ENCODE measurements around the gene ADD3. TPM values are rescaled to one million over a fixed set of nuclear protein-coding genes. Genes with fewer than 3 reads are reported as not detected.
"Not testable (repeated sequence)": the region's sequence is repeated elsewhere in the genome, so short reads cannot be mapped to it uniquely, and the experiment has no call there.

ADD3 gene
- total RNA-seq, 4 donors from 2014 or later, result 236 to 545 (median 314) TPM

GRCh38 chr10:110118891-110119621, 111.3 kb downstream of the ADD3 start:
- Histone ChIP-seq H3K4me1 (no peaks in the 10 kb centered on the region), H3K27me3 (no peaks in the 10 kb centered on the region), H3K9me3 (no peaks in the 10 kb centered on the region), H3K36me3 (peaks cover 0 to 64% (median 0%) of the 10 kb centered on the region in 3 donors), H3K4me3 (no peak overlapping the region), H3K27ac (no peak overlapping the region)
- TF ChIP-seq, protein P1, sequence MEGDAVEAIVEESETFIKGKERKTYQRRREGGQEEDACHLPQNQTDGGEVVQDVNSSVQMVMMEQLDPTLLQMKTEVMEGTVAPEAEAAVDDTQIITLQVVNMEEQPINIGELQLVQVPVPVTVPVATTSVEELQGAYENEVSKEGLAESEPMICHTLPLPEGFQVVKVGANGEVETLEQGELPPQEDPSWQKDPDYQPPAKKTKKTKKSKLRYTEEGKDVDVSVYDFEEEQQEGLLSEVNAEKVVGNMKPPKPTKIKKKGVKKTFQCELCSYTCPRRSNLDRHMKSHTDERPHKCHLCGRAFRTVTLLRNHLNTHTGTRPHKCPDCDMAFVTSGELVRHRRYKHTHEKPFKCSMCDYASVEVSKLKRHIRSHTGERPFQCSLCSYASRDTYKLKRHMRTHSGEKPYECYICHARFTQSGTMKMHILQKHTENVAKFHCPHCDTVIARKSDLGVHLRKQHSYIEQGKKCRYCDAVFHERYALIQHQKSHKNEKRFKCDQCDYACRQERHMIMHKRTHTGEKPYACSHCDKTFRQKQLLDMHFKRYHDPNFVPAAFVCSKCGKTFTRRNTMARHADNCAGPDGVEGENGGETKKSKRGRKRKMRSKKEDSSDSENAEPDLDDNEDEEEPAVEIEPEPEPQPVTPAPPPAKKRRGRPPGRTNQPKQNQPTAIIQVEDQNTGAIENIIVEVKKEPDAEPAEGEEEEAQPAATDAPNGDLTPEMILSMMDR (IDR thresholded peaks at IDR 0.05), result no peak
- no peak for TF ChIP-seq POLR2A (IDR thresholded peaks at IDR 0.05)
- no peak for DNase-seq

DNA sequence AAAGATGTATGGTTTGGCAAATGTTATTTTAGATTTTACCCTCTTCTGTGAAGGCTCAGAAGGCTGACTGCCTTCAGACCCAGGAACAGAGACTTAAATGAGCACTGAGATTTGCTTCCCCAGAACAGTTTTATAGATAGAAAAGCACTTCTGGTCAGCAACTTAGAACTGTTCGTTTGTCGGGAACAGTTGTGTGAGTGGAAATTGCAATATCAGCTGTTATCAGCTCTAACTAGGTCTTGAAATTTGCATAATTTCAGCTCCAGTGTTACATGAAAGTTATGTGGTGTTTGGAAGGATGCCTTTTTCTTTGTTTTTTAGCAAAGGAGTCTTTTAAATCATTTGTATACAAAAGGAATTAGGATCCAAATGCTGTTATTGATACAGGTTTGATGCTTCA, 115.8 kb downstream of the ADD3 start:
- H3K4me3 ChIP-seq, result no peak overlapping the region
- TF ChIP-seq, protein P1 (IDR thresholded peaks at IDR 0.05), result no peak
- TF ChIP-seq POLR2A (IDR thresholded peaks at IDR 0.05), result no peak
- no peak for DNase-seq
- no peaks in the 10 kb centered on the region for H3K9me3 ChIP-seq
- H3K4me1 ChIP-seq, result no peaks in the 10 kb centered on the region
- no peaks in the 10 kb centered on the region for H3K27me3 ChIP-seq
- peaks cover 0 to 61% (median 0%) of the 10 kb centered on the region in 3 donors for H3K36me3 ChIP-seq
- no peak overlapping the region for H3K27ac ChIP-seq

DNA sequence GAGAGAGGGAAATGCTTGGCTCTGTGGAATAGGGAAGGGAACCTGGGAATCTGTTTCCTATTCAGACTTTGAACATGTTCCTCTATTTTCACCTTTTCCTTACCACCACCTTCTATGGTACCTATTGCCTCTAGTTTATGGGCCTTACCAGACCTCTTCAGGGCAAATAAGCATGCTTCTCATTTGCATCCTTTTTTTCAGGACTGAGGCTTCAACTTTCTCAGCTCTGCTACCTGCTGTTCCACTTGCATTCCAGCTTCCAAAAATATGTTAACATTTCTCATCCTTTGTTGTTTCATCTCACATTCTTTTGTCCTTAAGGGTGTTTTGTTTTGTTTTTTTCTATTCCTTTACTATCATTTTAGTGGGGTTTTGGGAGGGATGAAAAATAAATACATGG, 121.7 kb downstream of the ADD3 start:
- no peaks in the 10 kb centered on the region for H3K27me3 ChIP-seq
- no peak overlapping the region for H3K27ac ChIP-seq
- TF ChIP-seq, protein P1 (IDR thresholded peaks at IDR 0.05), result no peak
- no peak for TF ChIP-seq POLR2A (IDR thresholded peaks at IDR 0.05)
- H3K9me3 ChIP-seq, result no peaks in the 10 kb centered on the region
- DNase-seq, result no peak
- no peaks in the 10 kb centered on the region for H3K4me1 ChIP-seq
- H3K4me3 ChIP-seq, result no peak overlapping the region
- peaks cover 0 to 67% (median 0%) of the 10 kb centered on the region in 3 donors for H3K36me3 ChIP-seq

DNA sequence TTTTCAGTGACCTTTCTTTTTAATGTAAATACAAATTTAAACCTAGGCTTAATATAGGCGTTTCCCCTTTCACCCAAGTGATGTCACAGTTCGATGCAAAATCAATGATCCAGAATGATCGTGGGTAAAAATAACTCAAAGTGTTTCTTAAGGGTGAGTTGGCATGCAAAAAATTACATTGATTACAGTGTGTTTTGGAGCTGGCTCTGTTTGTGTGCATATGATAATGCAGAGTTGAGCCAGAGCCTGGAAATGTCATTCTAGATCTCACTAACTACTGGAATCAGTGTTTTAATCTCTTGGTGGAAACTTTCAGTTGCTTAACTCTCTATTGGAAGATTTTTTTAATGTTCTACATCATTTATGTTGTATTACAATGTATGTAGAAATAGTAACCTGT, 127.1 kb downstream of the ADD3 start:
- Histone ChIP-seq H3K4me1 (peaks cover 0 to 6% (median 0%) of the 10 kb centered on the region in 4 donors), H3K27ac (no peak overlapping the region), H3K27me3 (no peaks in the 10 kb centered on the region), H3K4me3 (no peak overlapping the region), H3K36me3 (peaks cover 0 to 34% (median 0%) of the 10 kb centered on the region in 3 donors), H3K9me3 (no peaks in the 10 kb centered on the region)
- no peak for DNase-seq
- TF ChIP-seq, protein P1 (IDR thresholded peaks at IDR 0.05), result no peak
- no peak for TF ChIP-seq POLR2A (IDR thresholded peaks at IDR 0.05)

DNA sequence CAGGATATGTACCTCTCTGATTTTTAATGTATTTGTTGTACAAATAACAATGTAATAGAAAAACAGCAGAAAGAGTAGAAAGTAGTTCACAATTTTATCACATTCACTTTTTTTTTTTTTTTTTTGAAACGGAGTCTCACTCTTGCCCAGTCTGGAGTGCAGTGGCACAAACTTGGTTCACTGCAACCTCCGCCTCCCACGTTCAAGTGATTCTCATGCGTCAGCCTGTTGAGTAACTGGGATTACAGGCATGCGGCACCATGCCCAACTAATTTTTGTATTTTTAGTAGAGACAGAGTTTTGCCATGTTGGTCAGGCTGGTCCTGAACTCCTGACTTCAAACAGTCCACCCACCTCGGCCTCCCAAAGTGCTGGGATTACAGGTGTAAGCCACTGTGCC, 128.1 kb downstream of the ADD3 start:
- H3K4me3 ChIP-seq, H3K9me3 ChIP-seq, H3K4me1 ChIP-seq, DNase-seq, H3K27ac ChIP-seq, H3K27me3 ChIP-seq: not testable (repeated sequence)
- H3K36me3 ChIP-seq, result peaks cover 0 to 27% (median 0%) of the 10 kb centered on the region in 3 donors

DNA sequence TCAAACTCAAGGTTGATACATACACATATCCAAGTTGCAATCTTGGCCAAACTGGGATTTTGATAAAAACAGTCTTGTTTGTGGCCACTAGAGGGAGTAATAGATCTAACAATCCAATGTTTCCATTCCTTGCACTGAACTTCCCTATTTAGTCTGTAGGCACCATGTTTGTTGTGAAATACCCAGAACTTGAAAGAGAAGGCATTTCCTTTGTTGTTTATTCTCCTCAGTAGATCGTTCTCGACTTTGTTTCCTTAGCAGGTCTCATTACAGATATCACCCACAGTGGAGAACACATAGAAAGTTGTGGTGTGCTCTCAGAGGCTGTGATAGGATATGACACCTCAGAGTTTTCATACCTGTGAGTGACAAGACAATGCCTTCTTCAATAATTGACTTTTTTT, 129.4 kb downstream of the ADD3 start:
- no peaks in the 10 kb centered on the region for H3K27me3 ChIP-seq
- H3K4me3 ChIP-seq, result no peak overlapping the region
- H3K9me3 ChIP-seq, result no peaks in the 10 kb centered on the region
- DNase-seq, result no peak
- peaks cover 0 to 13% (median 0%) of the 10 kb centered on the region in 3 donors for H3K36me3 ChIP-seq
- H3K4me1 ChIP-seq, result peaks cover 0 to 19% (median 2%) of the 10 kb centered on the region in 4 donors
- TF ChIP-seq, protein P1 (IDR thresholded peaks at IDR 0.05), result peak; percentile 69 to 99 (median 94)
- TF ChIP-seq POLR2A (IDR thresholded peaks at IDR 0.05), result no peak
- H3K27ac ChIP-seq, result peak overlapping the region in 1 of 4 donors; percentile 62

All from Peyer's patch (tissue), 4 donors.